A673 (cell line): Measurements from ENCODE around the gene PIK3R1. TPM values are rescaled to one million over a fixed set of nuclear protein-coding genes. Genes with fewer than 3 reads are reported as not detected.

ENCODE experiments used
- BruUV-seq: library from RNA; stranded (reverse); fragments of 400-500 nt; replicated peaks from 2 replicates; lab custom pipeline; 2021; lab: Mats Ljungman, UMichigan
- CTCF ChIA-PET: fragments of 300-600 bp; sonication (Branson Sonifier 250); formaldehyde crosslinking; loops from one replicate; lab custom pipeline; 2022; ENCODE audit warnings: antibody characterized with exemption; lab: Charles Lee
- POLR2A ChIA-PET: fragments of 300-600 bp; sonication (Branson Sonifier 250); formaldehyde crosslinking; loops from one replicate; lab custom pipeline; 2022; ENCODE audit warnings: antibody characterized with exemption; ENCODE audit not compliant: low non-redundant PET; lab: Charles Lee
- DNase-seq: peaks from one replicate; pipeline ENCODE4 v3.0.0-alpha.2; 2015; ENCODE audit warnings: low spot score
- H3K27ac ChIP-seq: fragments of 200-600 bp; sonication (generic); 2 replicates; pipeline ENCODE4 v1.5.1; 2016; ENCODE audit warnings: mixed run types, low read depth, mild to moderate bottlenecking, mixed read lengths, antibody characterized with exemption, low read length; ENCODE audit not compliant: poor library complexity, severe bottlenecking
- H3K27me3 ChIP-seq: fragments of 200-600 bp; sonication (generic); replicated peaks from 2 replicates; pipeline ENCODE4 v1.6.1; 2017; ENCODE audit warnings: mixed run types, low read depth, mild to moderate bottlenecking, mixed read lengths, antibody characterized with exemption, low read length; ENCODE audit not compliant: insufficient read depth, poor library complexity
- H3K36me3 ChIP-seq: fragments of 200-600 bp; sonication (generic); 2 replicates; pipeline ENCODE4 v1.6.1; 2016; ENCODE audit warnings: mixed run types, mild to moderate bottlenecking, mixed read lengths, antibody characterized with exemption, low read length; ENCODE audit not compliant: insufficient read depth, poor library complexity, severe bottlenecking
- H3K4me1 ChIP-seq: fragments of 200-600 bp; sonication (generic); 2 replicates; pipeline ENCODE4 v1.6.1; 2017; ENCODE audit warnings: mixed run types, mild to moderate bottlenecking, mixed read lengths, antibody characterized with exemption, low read length; ENCODE audit not compliant: insufficient read depth, poor library complexity, severe bottlenecking
- H3K4me3 ChIP-seq: fragments of 200-600 bp; sonication (generic); 2 replicates; pipeline ENCODE4 v1.5.1; 2016; ENCODE audit warnings: low read depth, mixed run types, mild to moderate bottlenecking, mixed read lengths, low read length; ENCODE audit not compliant: poor library complexity, severe bottlenecking
- H3K9me3 ChIP-seq: fragments of 200-600 bp; sonication (generic); 2 replicates; pipeline ENCODE4 v1.6.1; 2016; ENCODE audit warnings: mixed run types, low read depth, mild to moderate bottlenecking, mixed read lengths, antibody characterized with exemption, low read length; ENCODE audit not compliant: poor library complexity, severe bottlenecking
- CTCF ChIP-seq: fragments of 300-800, 200-600 bp; sonication (generic); conservative IDR thresholded peaks from 2 replicates; pipeline ENCODE4 v1.5.1; 2017; ENCODE audit warnings: low read depth, mild to moderate bottlenecking, antibody characterized with exemption, low read length, moderate library complexity, mixed read lengths
- EZH2 ChIP-seq: fragments of 200-600 bp; sonication (generic); IDR thresholded peaks from 2 replicates; pipeline ENCODE4 v1.6.1; 2017; ENCODE audit warnings: borderline replicate concordance, low read depth, mild to moderate bottlenecking, mixed read lengths, antibody characterized with exemption, low read length; ENCODE audit not compliant: poor library complexity, severe bottlenecking
- intact Hi-C: fragments of 100-400 bp; cut with micrococcal nuclease; formaldehyde crosslinking; loops from one replicate; pipeline ENCODE4 v1.10.0; 2022; ENCODE audit not compliant: unreplicated experiment
- total RNA-seq: library from RNA; stranded (reverse); gene quantifications from 2 replicates; pipeline ENCODE4 v1.2.3, GENCODE V29; 2021

The PIK3R1 gene
- total RNA-seq, 1 experiment from 2014 or later = 57.9 TPM

DNA sequence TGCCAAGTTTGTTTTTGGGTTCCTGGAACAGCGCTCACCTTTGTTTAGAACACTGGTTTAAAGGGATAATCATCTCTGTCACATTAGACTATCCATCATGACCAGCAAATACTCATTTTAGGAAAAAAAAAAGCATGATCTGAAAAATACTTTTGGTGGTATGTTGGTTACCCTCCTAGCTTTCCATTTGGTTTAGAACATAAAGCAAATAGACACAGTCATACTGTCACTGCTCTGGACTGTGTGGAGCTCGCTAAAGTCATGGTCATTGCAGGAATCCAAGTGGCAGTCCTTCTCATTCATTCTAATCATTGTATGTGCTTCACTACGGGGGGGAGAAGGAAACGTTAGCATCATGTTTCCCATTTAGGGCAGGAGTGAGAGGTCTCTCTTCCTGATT, 83.5 kb downstream of the PIK3R1 start:
- BruUV-seq = TSS peak; percentile 19
- intact Hi-C loops = no loop called here
- no peak overlapping the region for H3K4me3 ChIP-seq
- no peak for DNase-seq
- POLR2A ChIA-PET = interaction anchor here (0.6 kb wide), 1 partner anchor 777 kb away, joined by 3 read pairs; no protein-coding TSS in a partner anchor
- peaks cover 3% of the 10 kb centered on the region for H3K4me1 ChIP-seq
- CTCF ChIA-PET = no interaction called here
- H3K36me3 ChIP-seq = peaks cover 52% of the 10 kb centered on the region
- TF ChIP-seq CTCF (no peak), EZH2 (no peak)
- H3K27ac ChIP-seq = no peak overlapping the region
- H3K9me3 ChIP-seq = no peaks in the 10 kb centered on the region
- H3K27me3 ChIP-seq = no peaks in the 10 kb centered on the region

DNA sequence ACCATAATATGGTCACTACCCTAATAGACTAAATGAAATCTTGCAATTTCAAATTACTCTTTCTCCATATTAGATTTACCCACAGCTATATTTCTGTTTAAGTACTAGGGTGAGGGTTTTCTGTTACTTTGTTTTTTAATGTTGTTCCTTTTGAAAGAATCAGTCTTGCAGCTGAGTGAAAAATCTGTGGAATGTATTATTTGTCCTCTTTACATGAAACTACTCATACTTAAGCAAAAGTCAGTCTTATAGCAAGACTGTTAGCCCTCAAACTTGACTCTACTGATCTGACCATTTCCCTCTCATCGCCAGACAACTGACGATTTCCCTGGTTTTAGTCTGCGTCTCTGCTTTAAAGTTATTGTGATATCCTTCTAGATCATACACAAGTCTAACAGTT, 84.0 kb downstream of the PIK3R1 start:
- no TSS peak for BruUV-seq
- DNase-seq = no peak
- peaks cover 47% of the 10 kb centered on the region for H3K36me3 ChIP-seq

DNA sequence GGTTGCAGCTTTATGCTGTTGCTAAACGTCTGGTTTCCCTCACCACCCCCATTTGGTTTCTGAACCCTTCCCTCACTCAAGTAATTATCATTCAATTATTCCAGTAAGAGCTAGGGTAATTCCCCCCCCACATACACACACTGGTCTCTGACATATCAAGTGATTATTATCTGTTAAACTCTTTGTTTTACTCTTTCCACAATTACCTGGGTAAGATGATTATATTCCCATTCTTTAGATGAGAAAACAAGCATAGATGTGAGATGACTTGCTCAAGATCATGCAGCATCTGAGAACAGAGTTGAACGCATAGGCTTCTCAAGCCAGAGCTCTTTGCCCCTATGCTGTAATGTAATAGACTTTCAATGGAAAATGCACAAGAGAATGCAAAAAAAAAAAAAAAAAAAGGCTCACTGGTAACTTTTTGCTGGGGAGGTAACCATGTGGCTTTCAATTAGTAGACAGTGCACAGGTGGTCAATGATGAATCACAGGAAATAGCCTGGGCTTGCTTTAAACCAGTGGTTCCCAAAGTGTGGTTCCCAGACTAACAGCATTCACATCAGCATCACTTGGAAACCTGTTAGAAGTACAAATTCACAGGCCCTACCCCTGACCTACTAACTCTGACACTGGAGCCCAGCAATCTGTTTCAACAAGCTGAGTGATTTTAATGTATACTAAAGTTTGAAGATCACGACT, 87.6 kb downstream of the PIK3R1 start:
- BruUV-seq = no TSS peak
- intact Hi-C loops = no loop called here
- H3K4me1 ChIP-seq = peaks cover 10% of the 10 kb centered on the region
- H3K36me3 ChIP-seq = peaks cover 14% of the 10 kb centered on the region
- H3K9me3 ChIP-seq = no peaks in the 10 kb centered on the region
- H3K27ac ChIP-seq = no peak overlapping the region
- ChIA-PET CTCF (no interaction called here), POLR2A (no interaction called here)
- H3K4me3 ChIP-seq = no peak overlapping the region
- no peak for DNase-seq
- TF ChIP-seq EZH2 (no peak), CTCF (no peak)
- H3K27me3 ChIP-seq = no peaks in the 10 kb centered on the region

More for the DNA sequence above, 84.0 kb downstream of the PIK3R1 start:
- Histone ChIP-seq H3K27me3 (no peaks in the 10 kb centered on the region), H3K27ac (no peak overlapping the region), H3K9me3 (no peaks in the 10 kb centered on the region), H3K4me3 (no peak overlapping the region), H3K4me1 (peaks cover 8% of the 10 kb centered on the region)
- POLR2A ChIA-PET = interaction anchor here (0.6 kb wide), 1 partner anchor 777 kb away, joined by 3 read pairs; no protein-coding TSS in a partner anchor
- intact Hi-C loops = no loop called here
- CTCF ChIA-PET = no interaction called here
- TF ChIP-seq CTCF (no peak), EZH2 (no peak)
